Esophagus muscularis mucosa (tissue), 4 donors: ENCODE results near the gene AMPD1. TPM values are rescaled to one million over a fixed set of nuclear protein-coding genes. Genes with fewer than 3 reads are reported as not detected.

Experiments used
- DNase-seq: peaks from one replicate; pipeline ENCODE4 v3.0.0-alpha.2; 2017; ENCODE audit errors: extremely low spot score
- H3K27ac ChIP-seq, 4 donors: fragments of 200-600 bp; sonication (generic); replicated peaks in 1 of 4; 1 replicate in 3 of 4; 2 replicates in 1 of 4; pipeline ENCODE4 v1.5.1; 2016 to 2019; ENCODE audit warnings: mild to moderate bottlenecking in 1 of 4
- H3K27me3 ChIP-seq, 4 donors: fragments of 200-600 bp; sonication (generic); one replicate each; pipeline versions ENCODE4 v1.5.1 to v1.6.0; 2016 to 2019
- H3K36me3 ChIP-seq, 4 donors: fragments of 200-600 bp; sonication (generic); one replicate each; pipeline ENCODE4 v1.5.1; 2016 to 2019
- H3K4me1 ChIP-seq, 4 donors: fragments of 200-600 bp; sonication (generic); one replicate each; pipeline ENCODE4 v1.5.1; 2016 to 2019
- H3K4me3 ChIP-seq, 4 donors: fragments of 200-600 bp; sonication (generic); 1 replicate in 2 of 4; 2 replicates in 2 of 4; pipeline ENCODE4 v1.5.1; 2016 to 2019; ENCODE audit warnings: mild to moderate bottlenecking in 4 of 4, moderate library complexity in 1 of 4
- H3K9me3 ChIP-seq, 4 donors: fragments of 200-600 bp; sonication (generic); 1 replicate in 3 of 4; 2 replicates in 1 of 4; pipeline ENCODE4 v1.5.1; 2016 to 2019
- CTCF ChIP-seq, 3 experiments: fragments of 200-600 bp in 2 of 3; fragments of 450-650 bp in 1 of 3; sonication (generic) in 2 of 3; IDR thresholded peaks; one replicate each; pipeline ENCODE4 v1.5.1; 2017 to 2019; ENCODE audit warnings: antibody characterized with exemption in 3 of 3, mild to moderate bottlenecking in 2 of 3, moderate library complexity in 1 of 3
- EP300 ChIP-seq: sonication (generic); formaldehyde crosslinking; IDR thresholded peaks from one replicate; pipeline ENCODE4 v1.6.1; 2017; ENCODE audit warnings: antibody characterized with exemption
- POLR2A ChIP-seq: fragments of 450-650 bp; IDR thresholded peaks from one replicate; pipeline ENCODE4 v1.6.1; 2017; ENCODE audit warnings: antibody characterized with exemption, moderate library complexity, mild to moderate bottlenecking, low read depth
- POLR2AphosphoS5 ChIP-seq, 2 donors: sonication (generic); formaldehyde crosslinking; IDR thresholded peaks; one replicate each; pipeline ENCODE4 v1.6.1; 2017; ENCODE audit warnings: antibody characterized with exemption in 2 of 2
- WGBS: methylation state at CpG from one replicate; pipeline ENCODE4 v1.1.5; 2018; 5-methylcytosine and 5-hydroxymethylcytosine counted together
- intact Hi-C: fragments of 100-400 bp; cut with DNase I; formaldehyde crosslinking; loops from one replicate; pipeline ENCODE4 v1.15.1; 2023
- total RNA-seq, 4 donors: library from RNA; depleted of rRNA; stranded (reverse); fragments of >200 nt; gene quantifications; one replicate each; pipeline versions ENCODE4 v1.1.0 to v1.2.1, GENCODE V29; 2016

The AMPD1 gene
- not detected for total RNA-seq

- no peak for DNase-seq
- WGBS: 36% methylated on average over 6 of the region's 6 CpGs
- TF ChIP-seq POLR2A (no peak), POLR2AphosphoS5 (IDR thresholded peaks at IDR 0.05) (no peak), CTCF (IDR thresholded peaks at IDR 0.05) (no peak), EP300 (no peak)
- Histone ChIP-seq H3K9me3 (no peaks in the 10 kb centered on the region), H3K4me1 (no peaks in the 10 kb centered on the region), H3K4me3 (no peak within 1 kb of the TSS), H3K27me3 (peaks cover 0 to 14% (median 0%) of the 10 kb centered on the region in 4 donors), H3K27ac (no peak within 1 kb of the TSS), H3K36me3 (no peaks in the 10 kb centered on the region)
- intact Hi-C loops: no loop called here
These were observed at the start of gene AMPD1 for GRCh38 chr1:114695430-114696058. Gene AMPD1, minus strand, starts transcription at chr1:114695546. Its CDS starts 75 bp downstream, at chr1:114695471.

GRCh38 chr1:114741963-114742746 lies 46.8 kb upstream of the AMPD1 start:
- Histone ChIP-seq H3K27me3 (no peaks in the 10 kb centered on the region), H3K36me3 (peaks cover 11 to 74% (median 32%) of the 10 kb centered on the region in 4 donors), H3K27ac (no peak overlapping the region), H3K9me3 (no peaks in the 10 kb centered on the region), H3K4me3 (no peak overlapping the region), H3K4me1 (peaks cover 23 to 45% (median 29%) of the 10 kb centered on the region in 4 donors)
- WGBS: 92% methylated on average over 11 of the region's 11 CpGs
- DNase-seq: no peak
- intact Hi-C loops: no loop called here
- no peak for TF ChIP-seq POLR2AphosphoS5 (IDR thresholded peaks at IDR 0.05)
- TF ChIP-seq POLR2A: no peak
- no peak for TF ChIP-seq CTCF (IDR thresholded peaks at IDR 0.05)
- no peak for TF ChIP-seq EP300

- Histone ChIP-seq H3K9me3 (no peaks in the 10 kb centered on the region), H3K4me3 (no peak overlapping the region), H3K4me1 (peaks cover 14 to 32% (median 18%) of the 10 kb centered on the region in 4 donors), H3K27ac (no peak overlapping the region), H3K27me3 (no peaks in the 10 kb centered on the region), H3K36me3 (peaks cover 19 to 82% (median 44%) of the 10 kb centered on the region in 4 donors)
- 100% methylated on average over 1 of the region's 1 CpG for WGBS
- intact Hi-C loops: no loop called here
- no peak for DNase-seq
- no peak for TF ChIP-seq CTCF (IDR thresholded peaks at IDR 0.05)
- TF ChIP-seq EP300: no peak
- TF ChIP-seq POLR2AphosphoS5 (IDR thresholded peaks at IDR 0.05): no peak
- TF ChIP-seq POLR2A: no peak
These were observed 45.0 kb upstream of the AMPD1 start for GRCh38 chr1:114740331-114740730.

GRCh38 chr1:114737314-114737849 lies 42.0 kb upstream of the AMPD1 start:
- H3K4me1 ChIP-seq: peaks cover 0 to 12% (median 4%) of the 10 kb centered on the region in 4 donors
- intact Hi-C loops: no loop called here
- no peak for TF ChIP-seq POLR2A
- no peak for TF ChIP-seq POLR2AphosphoS5 (IDR thresholded peaks at IDR 0.05)
- no peak for TF ChIP-seq EP300
- no peak for TF ChIP-seq CTCF (IDR thresholded peaks at IDR 0.05)
- WGBS: 87% methylated on average over 6 of the region's 6 CpGs
- no peaks in the 10 kb centered on the region for H3K9me3 ChIP-seq
- H3K4me3 ChIP-seq: no peak overlapping the region
- no peak for DNase-seq
- H3K27ac ChIP-seq: no peak overlapping the region
- peaks cover 47 to 89% (median 72%) of the 10 kb centered on the region in 4 donors for H3K36me3 ChIP-seq
- no peaks in the 10 kb centered on the region for H3K27me3 ChIP-seq
